Breast epithelium (tissue), 4 donors: ENCODE measurements around the gene KRTAP1-4. TPM values are rescaled to one million over a fixed set of nuclear protein-coding genes. Genes with fewer than 3 reads are reported as not detected.
"Not testable (repeated sequence)": the region's sequence is repeated elsewhere in the genome, so short reads cannot be mapped to it uniquely, and the experiment has no call there.

Experiments used
- DNase-seq, 2 donors: peaks; one replicate each; pipeline ENCODE4 v3.0.0-alpha.2; 2019; ENCODE audit warnings: low spot score in 2 of 2
- H3K27ac ChIP-seq, 2 donors: fragments of 200-600 bp; sonication (generic) in 1 of 2; one replicate each; pipeline ENCODE4 v1.5.1; 2016 to 2019; ENCODE audit warnings: mild to moderate bottlenecking in 1 of 2
- H3K27me3 ChIP-seq, 2 donors: fragments of 200-600 bp; sonication (generic) in 1 of 2; one replicate each; pipeline versions ENCODE4 v1.5.1 to v1.6.0; 2017 to 2019; ENCODE audit warnings: control low read depth in 1 of 2, mild to moderate bottlenecking in 1 of 2
- H3K36me3 ChIP-seq: fragments of 200-600 bp; one replicate; pipeline ENCODE4 v1.5.1; 2019
- H3K4me1 ChIP-seq, 2 donors: fragments of 200-600 bp; sonication (generic); one replicate each; pipeline ENCODE4 v1.5.1; 2016 to 2019; ENCODE audit warnings: control low read depth in 1 of 2
- H3K4me3 ChIP-seq, 3 donors: fragments of 200-600 bp; sonication (generic); 1 replicate in 2 of 3; 2 replicates in 1 of 3; pipeline ENCODE4 v1.5.1; 2016 to 2019; ENCODE audit warnings: mild to moderate bottlenecking in 3 of 3, moderate library complexity in 2 of 3
- H3K9me3 ChIP-seq, 2 donors: fragments of 200-600 bp; sonication (generic) in 1 of 2; one replicate each; pipeline ENCODE4 v1.5.1; 2016 to 2019; ENCODE audit warnings: control low read depth in 1 of 2
- POLR2A ChIP-seq: fragments of 450-650 bp; IDR thresholded peaks from one replicate; pipeline ENCODE4 v1.6.1; 2016; ENCODE audit warnings: antibody characterized with exemption, mild to moderate bottlenecking, moderate library complexity
- POLR2AphosphoS5 ChIP-seq, 3 donors: sonication (generic); formaldehyde crosslinking; IDR thresholded peaks; one replicate each; pipeline ENCODE4 v1.6.1; 2017; ENCODE audit warnings: antibody characterized with exemption in 3 of 3
- intact Hi-C: fragments of 100-400 bp; cut with DNase I; formaldehyde crosslinking; loops from one replicate; pipeline ENCODE4 v1.15.1; 2023; ENCODE audit warnings: low total_unique reads
- total RNA-seq, 3 donors: library from RNA; depleted of rRNA; stranded (reverse); fragments of >200 nt; gene quantifications; one replicate each; pipeline ENCODE4 v1.1.0, GENCODE V29; 2016
- TF ChIP-seq, protein P1 (sequence below), 3 donors: fragments of 450-650 bp; IDR thresholded peaks; one replicate each; pipeline ENCODE4 v1.5.1; 2016 to 2017; ENCODE audit warnings: antibody characterized with exemption in 3 of 3, mild to moderate bottlenecking in 3 of 3, moderate library complexity in 3 of 3

KRTAP1-4 gene
- total RNA-seq, 3 donors from 2014 or later: not detected

GRCh38 chr17:41042953-41043352 lies 13.0 kb upstream of the KRTAP1-4 start:
- no peaks in the 10 kb centered on the region for H3K4me1 ChIP-seq

GRCh38 chr17:41040783-41041571 lies 11.0 kb upstream of the KRTAP1-4 start, which contains the start of gene KRTAP1-1:
Gene KRTAP1-1 (minus strand): TSS chr17:41041450. CDS start chr17:41041397, 53 bp downstream.
- peak within 1 kb of the TSS in 1 of 2 donors; percentile 64 for H3K27ac ChIP-seq
- DNase-seq: peak in 1 of 2 donors; percentile 75
- H3K27me3 ChIP-seq, H3K36me3 ChIP-seq, H3K4me3 ChIP-seq, intact Hi-C loops, H3K9me3 ChIP-seq, H3K4me1 ChIP-seq: not testable (repeated sequence)
- peak in 1 of 3 donors; percentile 12 for TF ChIP-seq POLR2AphosphoS5 (IDR thresholded peaks at IDR 0.05)

More at GRCh38 chr17:41042953-41043352, 13.0 kb upstream of the KRTAP1-4 start:
- no peak for TF ChIP-seq POLR2A
- TF ChIP-seq, protein P1, sequence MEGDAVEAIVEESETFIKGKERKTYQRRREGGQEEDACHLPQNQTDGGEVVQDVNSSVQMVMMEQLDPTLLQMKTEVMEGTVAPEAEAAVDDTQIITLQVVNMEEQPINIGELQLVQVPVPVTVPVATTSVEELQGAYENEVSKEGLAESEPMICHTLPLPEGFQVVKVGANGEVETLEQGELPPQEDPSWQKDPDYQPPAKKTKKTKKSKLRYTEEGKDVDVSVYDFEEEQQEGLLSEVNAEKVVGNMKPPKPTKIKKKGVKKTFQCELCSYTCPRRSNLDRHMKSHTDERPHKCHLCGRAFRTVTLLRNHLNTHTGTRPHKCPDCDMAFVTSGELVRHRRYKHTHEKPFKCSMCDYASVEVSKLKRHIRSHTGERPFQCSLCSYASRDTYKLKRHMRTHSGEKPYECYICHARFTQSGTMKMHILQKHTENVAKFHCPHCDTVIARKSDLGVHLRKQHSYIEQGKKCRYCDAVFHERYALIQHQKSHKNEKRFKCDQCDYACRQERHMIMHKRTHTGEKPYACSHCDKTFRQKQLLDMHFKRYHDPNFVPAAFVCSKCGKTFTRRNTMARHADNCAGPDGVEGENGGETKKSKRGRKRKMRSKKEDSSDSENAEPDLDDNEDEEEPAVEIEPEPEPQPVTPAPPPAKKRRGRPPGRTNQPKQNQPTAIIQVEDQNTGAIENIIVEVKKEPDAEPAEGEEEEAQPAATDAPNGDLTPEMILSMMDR (IDR thresholded peaks at IDR 0.05): no peak
- no peak for TF ChIP-seq POLR2AphosphoS5 (IDR thresholded peaks at IDR 0.05)
- intact Hi-C loops: no loop called here
- Histone ChIP-seq H3K27me3 (no peaks in the 10 kb centered on the region), H3K36me3 (no peaks in the 10 kb centered on the region), H3K9me3 (no peaks in the 10 kb centered on the region), H3K27ac (no peak overlapping the region), H3K4me3 (no peak overlapping the region)
- no peak for DNase-seq

GRCh38 chr17:41037853-41038350 lies 7.9 kb upstream of the KRTAP1-4 start:
- Histone ChIP-seq H3K4me3 (no peak overlapping the region), H3K27me3 (no peaks in the 10 kb centered on the region), H3K4me1 (no peaks in the 10 kb centered on the region), H3K27ac (no peak overlapping the region), H3K9me3 (no peaks in the 10 kb centered on the region), H3K36me3 (no peaks in the 10 kb centered on the region)
- intact Hi-C loops: no loop called here
- TF ChIP-seq POLR2AphosphoS5 (IDR thresholded peaks at IDR 0.05) (no peak), POLR2A (no peak)
- TF ChIP-seq, protein P1 (IDR thresholded peaks at IDR 0.05): no peak
- DNase-seq: no peak

GRCh38 chr17:41034346-41034935 lies 4.4 kb upstream of the KRTAP1-4 start, which contains the start of gene KRTAP1-3:
Gene KRTAP1-3 (minus strand): TSS chr17:41034874. CDS start chr17:41034821, 53 bp downstream.
- H3K9me3 ChIP-seq, H3K4me3 ChIP-seq, H3K4me1 ChIP-seq, H3K36me3 ChIP-seq, H3K27me3 ChIP-seq, intact Hi-C loops, H3K27ac ChIP-seq: not testable (repeated sequence)
- DNase-seq: peak in 1 of 2 donors; percentile 36

DNA sequence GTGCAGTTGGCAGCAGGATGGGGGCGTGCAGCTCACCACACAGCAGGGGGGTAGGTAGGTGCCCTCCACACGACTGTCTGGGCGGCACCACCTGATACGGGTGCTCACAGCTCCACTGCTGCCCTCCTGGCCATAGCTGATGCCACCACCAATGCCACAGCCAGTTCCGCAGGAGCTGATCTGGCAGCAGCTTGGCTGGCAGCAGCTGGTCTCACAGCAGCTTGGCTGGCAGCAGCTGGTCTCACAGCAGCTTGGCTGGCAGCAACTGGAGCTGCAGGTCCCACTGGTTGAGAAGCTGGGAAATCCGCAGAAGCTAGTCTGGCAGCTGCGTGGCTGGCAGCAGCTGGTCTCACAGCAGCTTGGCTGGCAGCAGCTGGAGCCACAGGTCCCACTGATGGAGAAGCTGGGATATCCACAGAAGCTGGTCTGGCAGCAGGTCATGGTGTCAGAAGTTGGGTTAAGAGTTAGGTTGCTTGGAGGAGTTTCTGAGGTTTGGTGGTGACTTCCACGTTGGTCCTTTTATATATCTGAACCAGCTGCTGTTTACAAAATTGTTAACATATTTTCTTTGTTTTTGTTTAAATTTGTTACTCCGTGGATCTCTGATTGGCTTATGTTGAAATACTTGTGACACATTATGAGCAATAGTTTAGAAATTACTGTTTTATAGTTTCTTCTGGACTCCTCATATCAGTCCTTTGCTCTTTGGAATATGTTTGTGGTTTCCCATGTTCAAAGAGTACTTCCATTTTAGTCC lies 3.1 kb downstream of the KRTAP1-4 start, which contains the start of gene KRTAP1-5:
KRTAP1-5 (minus strand) TSS at position 494 of the 757 bp plus-strand sequence; CDS start at position 441, 53 bp downstream.
- Histone ChIP-seq H3K4me1 (no peaks in the 10 kb centered on the region), H3K9me3 (no peaks in the 10 kb centered on the region), H3K4me3 (no peak within 1 kb of the TSS), H3K27me3 (no peaks in the 10 kb centered on the region), H3K36me3 (no peaks in the 10 kb centered on the region), H3K27ac (no peak within 1 kb of the TSS)
- no peak for TF ChIP-seq POLR2AphosphoS5 (IDR thresholded peaks at IDR 0.05)
- TF ChIP-seq, protein P1 (IDR thresholded peaks at IDR 0.05): no peak
- TF ChIP-seq POLR2A: no peak
- intact Hi-C loops: no loop called here
- no peak for DNase-seq
